IPS DF 4.7 (cell line): ENCODE results near the gene HES1.
"Not testable (repeated sequence)": the region's sequence is repeated elsewhere in the genome, so short reads cannot be mapped to it uniquely, and the experiment has no call there.

ENCODE experiments used
- DNase-seq: peaks from one replicate; pipeline ENCODE4 v3.0.0-alpha.2; 2013; ENCODE audit warnings: low spot score; ENCODE audit errors: extremely low read depth

HES1 gene

GRCh38 chr3:194141415-194142155 lies 5.6 kb downstream of the HES1 start:
- DNase-seq: no peak

GRCh38 chr3:194142156-194142910 lies 6.4 kb downstream of the HES1 start:
- no peak for DNase-seq

GRCh38 chr3:194145702-194146101 lies 9.8 kb downstream of the HES1 start:
- DNase-seq: no peak

GRCh38 chr3:194147679-194148078 lies 11.7 kb downstream of the HES1 start:
- DNase-seq: no peak

- DNase-seq: no peak
These were observed 12.4 kb downstream of the HES1 start for GRCh38 chr3:194148383-194148782.

GRCh38 chr3:194150252-194150934 lies 14.4 kb downstream of the HES1 start:
- DNase-seq: no peak

DNA sequence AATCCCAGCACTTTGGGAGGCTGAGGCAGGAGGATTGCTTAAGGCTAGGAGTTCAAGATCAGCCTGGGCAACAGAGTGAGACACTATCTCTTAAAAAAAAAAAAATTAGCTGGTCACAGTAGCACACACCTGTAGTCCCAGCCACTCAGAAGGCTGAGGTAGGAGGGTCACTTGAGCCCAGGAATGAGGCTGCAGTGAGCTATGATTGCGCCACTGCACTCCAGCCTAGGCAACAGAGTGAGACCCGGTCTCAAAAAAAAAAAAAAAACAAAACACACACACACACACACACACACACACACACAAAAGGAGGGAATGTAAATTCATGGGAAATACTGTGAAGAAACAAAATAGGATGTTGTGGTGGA lies 15.0 kb downstream of the HES1 start:
- not testable (repeated sequence) for DNase-seq

- DNase-seq: no peak
These were observed 18.4 kb downstream of the HES1 start for GRCh38 chr3:194154346-194154745.

- DNase-seq: no peak
These were observed 20.1 kb downstream of the HES1 start for GRCh38 chr3:194156095-194156494.

GRCh38 chr3:194158942-194159439 lies 23.0 kb downstream of the HES1 start:
- DNase-seq: no peak

- no peak for DNase-seq
These were observed 24.2 kb downstream of the HES1 start for GRCh38 chr3:194160158-194160557.

- no peak for DNase-seq
These were observed 25.4 kb downstream of the HES1 start for GRCh38 chr3:194161131-194162045.

DNA sequence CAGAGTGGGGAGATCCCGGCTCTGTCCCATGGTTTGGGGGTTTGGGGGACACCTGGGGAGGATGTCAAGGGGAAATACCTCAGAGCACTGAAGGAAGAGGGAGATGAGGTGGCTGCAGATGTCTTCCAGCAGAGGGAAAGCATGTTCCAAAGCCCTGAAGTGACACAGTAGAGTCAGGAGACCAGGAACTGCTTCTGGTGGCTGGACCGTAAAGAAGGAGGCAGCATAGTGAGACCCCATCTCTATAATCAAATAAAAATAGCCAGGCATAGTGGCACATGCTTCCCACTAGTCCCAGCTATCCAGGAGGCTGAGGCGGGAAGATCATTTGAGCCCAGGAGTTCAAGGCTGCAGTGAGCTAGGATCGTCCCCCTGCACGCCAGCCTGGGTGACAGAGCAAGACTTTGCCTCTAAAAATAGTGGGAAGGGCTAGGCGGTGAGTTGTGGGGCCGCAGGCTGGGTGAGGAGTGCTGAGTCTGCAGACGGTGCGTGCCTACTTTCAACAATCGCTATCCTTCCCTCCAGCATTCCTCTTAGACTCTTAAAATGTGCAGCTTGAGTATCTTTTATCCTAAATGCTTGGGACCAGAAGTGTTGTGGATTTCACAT lies 26.2 kb downstream of the HES1 start:
- no peak for DNase-seq

GRCh38 chr3:194162817-194163584 lies 27.1 kb downstream of the HES1 start:
- DNase-seq: no peak

DNA sequence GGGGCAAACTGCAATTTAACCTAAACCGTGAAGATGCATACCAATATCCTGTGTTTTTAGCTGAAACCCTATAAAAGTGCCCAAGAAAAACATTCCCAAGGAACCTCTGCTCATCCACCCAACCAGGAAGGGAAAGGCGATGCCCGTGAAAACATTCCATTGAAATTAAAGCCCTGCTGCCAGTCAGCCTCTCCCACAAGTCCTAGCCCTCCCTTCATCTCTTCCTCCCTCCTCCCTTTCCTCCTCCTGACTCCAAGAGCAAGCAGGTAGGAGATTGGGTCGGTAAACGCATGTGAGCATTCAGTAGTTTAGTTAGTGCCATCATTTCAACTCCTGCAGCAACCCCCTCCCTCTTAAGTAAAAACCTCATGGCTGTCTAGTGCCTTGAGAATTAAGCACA lies 27.7 kb downstream of the HES1 start:
- DNase-seq: no peak

- no peak for DNase-seq
These were observed 28.9 kb downstream of the HES1 start for GRCh38 chr3:194164861-194165260.

DNA sequence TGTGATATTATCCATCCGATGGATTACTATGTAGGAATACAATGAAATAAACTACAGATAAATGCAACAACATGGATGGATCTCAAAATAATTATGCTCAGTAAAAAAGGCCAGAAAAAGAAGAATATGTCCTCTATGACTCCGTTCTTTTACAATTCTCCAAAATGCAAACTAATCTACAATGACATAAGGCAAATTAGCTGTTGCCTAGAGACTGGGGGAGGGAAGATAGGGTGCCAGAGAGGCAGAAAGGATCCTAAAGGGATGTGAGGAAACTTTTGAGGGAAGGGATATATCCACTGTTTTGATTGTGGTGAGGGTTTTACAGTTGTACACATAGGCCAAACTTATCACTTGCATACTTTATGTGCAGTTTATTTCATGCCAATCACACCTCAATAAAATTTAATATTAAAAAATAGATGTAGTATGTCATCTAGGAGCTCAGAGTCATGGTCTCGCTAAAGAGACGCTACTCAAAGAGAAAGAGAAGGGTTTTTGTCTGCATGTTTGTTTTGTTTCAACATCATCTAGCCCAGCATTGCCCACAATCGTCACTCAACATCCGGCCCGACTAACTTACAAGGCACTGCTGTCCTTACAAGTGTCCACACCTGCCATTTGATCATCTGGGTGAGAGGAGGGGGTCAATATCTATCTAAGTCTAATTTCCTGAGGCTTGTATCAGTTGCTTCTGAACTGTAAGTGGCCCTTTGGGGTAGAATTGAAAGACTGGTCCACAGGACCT lies 29.5 kb downstream of the HES1 start:
- DNase-seq: no peak

- DNase-seq: no peak
These were observed 30.9 kb downstream of the HES1 start for GRCh38 chr3:194166682-194167479.
